OCI-LY1 (cell line): Measurements from ENCODE around the gene HOXA2.

Experiments
- EZH2 ChIP-seq: fragments of 200-600 bp; sonication (generic), shearing (Covaris generic); IDR thresholded peaks from 2 replicates; pipeline ENCODE4 v1.8.0; 2017; ENCODE audit warnings: borderline replicate concordance, mixed run types, mild to moderate bottlenecking, antibody characterized with exemption, low read length, moderate library complexity, mixed read lengths
- TF ChIP-seq, protein P1 (sequence below): fragments of 200-600 bp; sonication (generic), shearing (Covaris generic); IDR thresholded peaks from 2 replicates; pipeline ENCODE4 v1.5.1; 2017; ENCODE audit warnings: mild to moderate bottlenecking, antibody characterized with exemption, low read length, moderate library complexity, mixed read lengths

DNA sequence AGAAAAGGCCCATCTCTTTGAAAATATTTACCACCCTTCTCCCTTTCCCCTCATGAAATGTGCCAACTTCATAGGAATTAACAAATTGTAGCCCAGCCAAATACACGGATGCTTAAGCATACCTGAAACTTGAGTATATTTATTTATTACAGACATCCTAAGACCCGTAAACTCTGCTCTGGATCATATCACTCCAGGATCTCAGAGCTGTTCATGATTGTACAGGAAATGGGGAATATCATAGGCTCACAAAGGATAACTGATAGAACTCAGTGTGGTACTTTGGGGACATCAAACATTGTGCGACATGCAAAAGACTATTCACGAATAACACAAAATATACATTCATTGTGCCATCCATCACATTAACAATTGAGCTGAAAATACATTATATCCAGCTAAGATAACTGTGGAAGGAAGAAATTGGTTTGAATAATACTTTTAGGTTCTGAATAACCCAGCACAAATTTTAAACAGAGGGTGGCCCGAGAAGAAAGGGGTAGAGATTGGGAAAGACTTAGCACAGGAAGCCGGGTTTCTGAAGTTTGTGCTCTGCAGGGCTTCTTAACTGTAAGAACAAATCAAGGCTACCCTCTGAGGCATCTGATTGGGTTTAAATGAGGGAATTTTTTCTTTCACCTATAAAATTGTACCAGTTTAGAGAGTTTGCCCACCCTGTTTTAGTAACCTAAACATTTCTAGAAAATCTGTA, 9.1 kb downstream of the HOXA2 start:
- TF ChIP-seq EZH2, result no peak
- TF ChIP-seq, protein P1, sequence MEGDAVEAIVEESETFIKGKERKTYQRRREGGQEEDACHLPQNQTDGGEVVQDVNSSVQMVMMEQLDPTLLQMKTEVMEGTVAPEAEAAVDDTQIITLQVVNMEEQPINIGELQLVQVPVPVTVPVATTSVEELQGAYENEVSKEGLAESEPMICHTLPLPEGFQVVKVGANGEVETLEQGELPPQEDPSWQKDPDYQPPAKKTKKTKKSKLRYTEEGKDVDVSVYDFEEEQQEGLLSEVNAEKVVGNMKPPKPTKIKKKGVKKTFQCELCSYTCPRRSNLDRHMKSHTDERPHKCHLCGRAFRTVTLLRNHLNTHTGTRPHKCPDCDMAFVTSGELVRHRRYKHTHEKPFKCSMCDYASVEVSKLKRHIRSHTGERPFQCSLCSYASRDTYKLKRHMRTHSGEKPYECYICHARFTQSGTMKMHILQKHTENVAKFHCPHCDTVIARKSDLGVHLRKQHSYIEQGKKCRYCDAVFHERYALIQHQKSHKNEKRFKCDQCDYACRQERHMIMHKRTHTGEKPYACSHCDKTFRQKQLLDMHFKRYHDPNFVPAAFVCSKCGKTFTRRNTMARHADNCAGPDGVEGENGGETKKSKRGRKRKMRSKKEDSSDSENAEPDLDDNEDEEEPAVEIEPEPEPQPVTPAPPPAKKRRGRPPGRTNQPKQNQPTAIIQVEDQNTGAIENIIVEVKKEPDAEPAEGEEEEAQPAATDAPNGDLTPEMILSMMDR, result no peak
